ENCODE results near the gene GRB14. TPM values are rescaled to one million over a fixed set of nuclear protein-coding genes. Genes with fewer than 3 reads are reported as not detected.
A peak's percentile ranks its signal among the peaks of the same experiment; 100 is the strongest.

The GRB14 gene
- total RNA-seq, 2 donors from 2014 or later, result not detected

- Mint-ChIP-seq H3K27ac (no peak overlapping the region), H3K4me1 (ENCODE audit: low read depth) (no peaks in the 10 kb centered on the region), H3K36me3 (ENCODE audit: insufficient read depth in 2 of 2) (no peaks in the 10 kb centered on the region), H3K9me3 (peaks cover 2 to 3% of the 10 kb centered on the region in 2 donors), H3K27me3 (ENCODE audit: low read depth) (no peaks in the 10 kb centered on the region), H3K4me3 (no peak overlapping the region)
- DNase-seq, result no peak
- no peak for ATAC-seq (replicated peaks in 1 of 2)
These were observed 20.5 kb downstream of the GRB14 start for GRCh38 chr2:164600763-164601162.

GRCh38 chr2:164599954-164600589, 21.2 kb downstream of the GRB14 start:
- H3K4me3 Mint-ChIP-seq, result no peak overlapping the region
- H3K4me1 Mint-ChIP-seq (ENCODE audit: low read depth), result no peaks in the 10 kb centered on the region
- H3K27me3 Mint-ChIP-seq (ENCODE audit: low read depth), result no peaks in the 10 kb centered on the region
- no peaks in the 10 kb centered on the region for H3K36me3 Mint-ChIP-seq (ENCODE audit: insufficient read depth in 2 of 2)
- H3K27ac Mint-ChIP-seq, result no peak overlapping the region
- peaks cover 2 to 3% of the 10 kb centered on the region in 2 donors for H3K9me3 Mint-ChIP-seq
- ATAC-seq (replicated peaks in 1 of 2) (no peak), DNase-seq (peak; percentile 11 to 16)

- Mint-ChIP-seq H3K9me3 (no peaks in the 10 kb centered on the region), H3K36me3 (ENCODE audit: insufficient read depth in 2 of 2) (no peaks in the 10 kb centered on the region), H3K4me1 (ENCODE audit: low read depth) (no peaks in the 10 kb centered on the region), H3K4me3 (no peak overlapping the region), H3K27me3 (ENCODE audit: low read depth) (no peaks in the 10 kb centered on the region), H3K27ac (no peak overlapping the region)
- ATAC-seq (replicated peaks in 1 of 2) (no peak), DNase-seq (no peak)
These were observed 23.3 kb downstream of the GRB14 start for GRCh38 chr2:164597983-164598382.

GRCh38 chr2:164595031-164595430, 26.3 kb downstream of the GRB14 start:
- Mint-ChIP-seq H3K36me3 (ENCODE audit: insufficient read depth in 2 of 2) (peaks cover 2 to 3% of the 10 kb centered on the region in 2 donors), H3K27ac (no peak overlapping the region), H3K4me3 (no peak overlapping the region), H3K9me3 (peaks cover 4 to 5% of the 10 kb centered on the region in 2 donors), H3K4me1 (ENCODE audit: low read depth) (no peaks in the 10 kb centered on the region), H3K27me3 (ENCODE audit: low read depth) (no peaks in the 10 kb centered on the region)
- no peak for ATAC-seq (replicated peaks in 1 of 2)
- DNase-seq, result no peak

GRCh38 chr2:164593959-164594358, 27.3 kb downstream of the GRB14 start:
- Mint-ChIP-seq H3K27me3 (ENCODE audit: low read depth) (no peaks in the 10 kb centered on the region), H3K36me3 (ENCODE audit: insufficient read depth in 2 of 2) (peaks cover 2 to 3% of the 10 kb centered on the region in 2 donors), H3K9me3 (peaks cover 4 to 5% of the 10 kb centered on the region in 2 donors), H3K4me3 (no peak overlapping the region), H3K27ac (no peak overlapping the region), H3K4me1 (ENCODE audit: low read depth) (no peaks in the 10 kb centered on the region)
- DNase-seq (no peak), ATAC-seq (replicated peaks in 1 of 2) (no peak)

- DNase-seq, result no peak
- Mint-ChIP-seq H3K27ac (no peak overlapping the region), H3K4me1 (ENCODE audit: low read depth) (no peaks in the 10 kb centered on the region), H3K4me3 (no peak overlapping the region), H3K36me3 (ENCODE audit: insufficient read depth in 2 of 2) (peaks cover 2 to 3% of the 10 kb centered on the region in 2 donors), H3K27me3 (ENCODE audit: low read depth) (no peaks in the 10 kb centered on the region), H3K9me3 (peaks cover 4 to 5% of the 10 kb centered on the region in 2 donors)
- ATAC-seq (replicated peaks in 1 of 2), result no peak
These were observed 27.7 kb downstream of the GRB14 start for GRCh38 chr2:164593541-164593940.

GRCh38 chr2:164589522-164589921, 31.8 kb downstream of the GRB14 start:
- H3K4me1 Mint-ChIP-seq (ENCODE audit: low read depth), result no peaks in the 10 kb centered on the region
- peaks cover 4 to 7% of the 10 kb centered on the region in 2 donors for H3K9me3 Mint-ChIP-seq
- H3K27ac Mint-ChIP-seq, result no peak overlapping the region

GRCh38 chr2:164581050-164581449, 40.2 kb downstream of the GRB14 start:
- Mint-ChIP-seq H3K4me1 (ENCODE audit: low read depth) (no peaks in the 10 kb centered on the region), H3K36me3 (ENCODE audit: insufficient read depth in 2 of 2) (no peaks in the 10 kb centered on the region), H3K4me3 (no peak overlapping the region), H3K27me3 (ENCODE audit: low read depth) (no peaks in the 10 kb centered on the region), H3K27ac (no peak overlapping the region), H3K9me3 (peaks cover 2% of the 10 kb centered on the region in 2 donors)
- ATAC-seq (replicated peaks in 1 of 2) (no peak), DNase-seq (no peak)

More at GRCh38 chr2:164589522-164589921, 31.8 kb downstream of the GRB14 start:
- Mint-ChIP-seq H3K4me3 (no peak overlapping the region), H3K27me3 (ENCODE audit: low read depth) (no peaks in the 10 kb centered on the region), H3K36me3 (ENCODE audit: insufficient read depth in 2 of 2) (peaks cover 2 to 3% of the 10 kb centered on the region in 2 donors)
- no peak for DNase-seq
- ATAC-seq (replicated peaks in 1 of 2), result no peak

GRCh38 chr2:164574931-164575330, 46.4 kb downstream of the GRB14 start:
- no peak overlapping the region for H3K27ac Mint-ChIP-seq
- no peak for ATAC-seq (replicated peaks in 1 of 2)
- H3K4me1 Mint-ChIP-seq (ENCODE audit: low read depth), result no peaks in the 10 kb centered on the region
- H3K27me3 Mint-ChIP-seq (ENCODE audit: low read depth), result no peaks in the 10 kb centered on the region
- no peak overlapping the region for H3K4me3 Mint-ChIP-seq
- H3K36me3 Mint-ChIP-seq (ENCODE audit: insufficient read depth in 2 of 2), result no peaks in the 10 kb centered on the region
- no peaks in the 10 kb centered on the region for H3K9me3 Mint-ChIP-seq
- DNase-seq, result no peak

GRCh38 chr2:164570475-164570874, 50.8 kb downstream of the GRB14 start:
- DNase-seq (no peak), ATAC-seq (replicated peaks in 1 of 2) (no peak)
- Mint-ChIP-seq H3K36me3 (ENCODE audit: insufficient read depth in 2 of 2) (no peaks in the 10 kb centered on the region), H3K4me1 (ENCODE audit: low read depth) (no peaks in the 10 kb centered on the region), H3K9me3 (no peaks in the 10 kb centered on the region), H3K4me3 (no peak overlapping the region), H3K27ac (no peak overlapping the region), H3K27me3 (ENCODE audit: low read depth) (no peaks in the 10 kb centered on the region)

GRCh38 chr2:164569378-164569777, 51.9 kb downstream of the GRB14 start:
- no peaks in the 10 kb centered on the region for H3K27me3 Mint-ChIP-seq (ENCODE audit: low read depth)
- H3K36me3 Mint-ChIP-seq (ENCODE audit: insufficient read depth in 2 of 2), result no peaks in the 10 kb centered on the region
- no peak for ATAC-seq (replicated peaks in 1 of 2)
- no peak overlapping the region for H3K4me3 Mint-ChIP-seq
- no peak for DNase-seq
- H3K9me3 Mint-ChIP-seq, result no peaks in the 10 kb centered on the region
- no peaks in the 10 kb centered on the region for H3K4me1 Mint-ChIP-seq (ENCODE audit: low read depth)
- H3K27ac Mint-ChIP-seq, result no peak overlapping the region

- no peaks in the 10 kb centered on the region for H3K27me3 Mint-ChIP-seq (ENCODE audit: low read depth)
- no peak for ATAC-seq (replicated peaks in 1 of 2)
- no peak for DNase-seq
- no peak overlapping the region for H3K27ac Mint-ChIP-seq
- H3K4me3 Mint-ChIP-seq, result no peak overlapping the region
- H3K4me1 Mint-ChIP-seq (ENCODE audit: low read depth), result no peaks in the 10 kb centered on the region
- no peaks in the 10 kb centered on the region for H3K9me3 Mint-ChIP-seq
- no peaks in the 10 kb centered on the region for H3K36me3 Mint-ChIP-seq (ENCODE audit: insufficient read depth in 2 of 2)
These were observed 53.0 kb downstream of the GRB14 start for GRCh38 chr2:164568317-164568716.

- DNase-seq (no peak), ATAC-seq (replicated peaks in 1 of 2) (no peak)
- Mint-ChIP-seq H3K4me3 (no peak overlapping the region), H3K27ac (no peak overlapping the region), H3K4me1 (ENCODE audit: low read depth) (no peaks in the 10 kb centered on the region), H3K36me3 (ENCODE audit: insufficient read depth in 2 of 2) (no peaks in the 10 kb centered on the region), H3K9me3 (no peaks in the 10 kb centered on the region), H3K27me3 (ENCODE audit: low read depth) (no peaks in the 10 kb centered on the region)
These were observed 53.8 kb downstream of the GRB14 start for GRCh38 chr2:164567335-164567989.

- no peaks in the 10 kb centered on the region for H3K9me3 Mint-ChIP-seq
- no peaks in the 10 kb centered on the region for H3K27me3 Mint-ChIP-seq (ENCODE audit: low read depth)
- ATAC-seq (replicated peaks in 1 of 2) (no peak), DNase-seq (no peak)
- no peak overlapping the region for H3K27ac Mint-ChIP-seq
- H3K4me1 Mint-ChIP-seq (ENCODE audit: low read depth), result no peaks in the 10 kb centered on the region
- no peak overlapping the region for H3K4me3 Mint-ChIP-seq
- H3K36me3 Mint-ChIP-seq (ENCODE audit: insufficient read depth in 2 of 2), result no peaks in the 10 kb centered on the region
These were observed 55.9 kb downstream of the GRB14 start for GRCh38 chr2:164565359-164565758.
